ENCODE results near the gene MCMBP.
"Not testable (repeated sequence)": the region's sequence is repeated elsewhere in the genome, so short reads cannot be mapped to it uniquely, and the experiment has no call there.

MCMBP gene

GRCh38 chr10:119872610-119872859, at the start of gene MCMBP:
MCMBP (minus strand) TSS chr10:119872843; CDS start chr10:119872584, 259 bp downstream.
- Histone ChIP-seq H3K27me3 (replicated peaks; ENCODE audit: control insufficient read depth, insufficient read depth, low read length) (no peaks in the 10 kb centered on the region), H3K4me3 (ENCODE audit: low read length) (peak within 1 kb of the TSS; percentile 92), H3K36me3 (ENCODE audit: control insufficient read depth, insufficient read depth, low read length, severe bottlenecking) (no peaks in the 10 kb centered on the region), H3K4me1 (ENCODE audit: control insufficient read depth, insufficient read depth, low read length) (peaks cover 21% of the 10 kb centered on the region), H3K9ac (ENCODE audit: low read length) (peak within 1 kb of the TSS; percentile 98), H3K9me3 (ENCODE audit: control insufficient read depth, low read length) (no peaks in the 10 kb centered on the region)
- DNase-seq (ENCODE audit: low read depth): no peak

- Histone ChIP-seq H3K9ac (ENCODE audit: low read length) (no peak overlapping the region), H3K27me3 (replicated peaks; ENCODE audit: control insufficient read depth, insufficient read depth, low read length) (no peaks in the 10 kb centered on the region), H3K9me3 (ENCODE audit: control insufficient read depth, low read length) (no peaks in the 10 kb centered on the region), H3K4me1 (ENCODE audit: control insufficient read depth, insufficient read depth, low read length) (no peaks in the 10 kb centered on the region), H3K36me3 (ENCODE audit: control insufficient read depth, insufficient read depth, low read length, severe bottlenecking) (peaks cover 97% of the 10 kb centered on the region), H3K4me3 (ENCODE audit: low read length) (no peak overlapping the region)
- no peak for DNase-seq (ENCODE audit: low read depth)
Measured at GRCh38 chr10:119919826-119920225, 47.2 kb upstream of the MCMBP start.

GRCh38 chr10:119919271-119919670, 46.6 kb upstream of the MCMBP start:
- peak; percentile 53 for DNase-seq (ENCODE audit: low read depth)
- no peaks in the 10 kb centered on the region for H3K9me3 ChIP-seq (ENCODE audit: control insufficient read depth, low read length)
- no peak overlapping the region for H3K4me3 ChIP-seq (ENCODE audit: low read length)
- H3K36me3 ChIP-seq (ENCODE audit: control insufficient read depth, insufficient read depth, low read length, severe bottlenecking): peaks cover 97% of the 10 kb centered on the region
- no peak overlapping the region for H3K9ac ChIP-seq (ENCODE audit: low read length)
- H3K27me3 ChIP-seq (replicated peaks; ENCODE audit: control insufficient read depth, insufficient read depth, low read length): no peaks in the 10 kb centered on the region
- H3K4me1 ChIP-seq (ENCODE audit: control insufficient read depth, insufficient read depth, low read length): no peaks in the 10 kb centered on the region

- H3K27me3 ChIP-seq (replicated peaks; ENCODE audit: control insufficient read depth, insufficient read depth, low read length): no peaks in the 10 kb centered on the region
- no peak overlapping the region for H3K4me3 ChIP-seq (ENCODE audit: low read length)
- H3K9me3 ChIP-seq (ENCODE audit: control insufficient read depth, low read length): no peaks in the 10 kb centered on the region
- DNase-seq (ENCODE audit: low read depth): peak; percentile 36
- peaks cover 99% of the 10 kb centered on the region for H3K36me3 ChIP-seq (ENCODE audit: control insufficient read depth, insufficient read depth, low read length, severe bottlenecking)
- no peak overlapping the region for H3K9ac ChIP-seq (ENCODE audit: low read length)
- H3K4me1 ChIP-seq (ENCODE audit: control insufficient read depth, insufficient read depth, low read length): no peaks in the 10 kb centered on the region
Measured at GRCh38 chr10:119917777-119918176, 45.1 kb upstream of the MCMBP start.

- H3K36me3 ChIP-seq (ENCODE audit: control insufficient read depth, insufficient read depth, low read length, severe bottlenecking): peaks cover 93% of the 10 kb centered on the region
Measured at GRCh38 chr10:119910689-119911088, 38.0 kb upstream of the MCMBP start.

GRCh38 chr10:119908166-119908565, 35.5 kb upstream of the MCMBP start:
- DNase-seq (ENCODE audit: low read depth): no peak
- no peak overlapping the region for H3K9ac ChIP-seq (ENCODE audit: low read length)
- H3K9me3 ChIP-seq (ENCODE audit: control insufficient read depth, low read length): no peaks in the 10 kb centered on the region
- H3K27me3 ChIP-seq (replicated peaks; ENCODE audit: control insufficient read depth, insufficient read depth, low read length): no peaks in the 10 kb centered on the region
- H3K4me3 ChIP-seq (ENCODE audit: low read length): no peak overlapping the region
- H3K4me1 ChIP-seq (ENCODE audit: control insufficient read depth, insufficient read depth, low read length): peaks cover 5% of the 10 kb centered on the region
- H3K36me3 ChIP-seq (ENCODE audit: control insufficient read depth, insufficient read depth, low read length, severe bottlenecking): peaks cover 94% of the 10 kb centered on the region

More at GRCh38 chr10:119910689-119911088, 38.0 kb upstream of the MCMBP start:
- peaks cover 5% of the 10 kb centered on the region for H3K4me1 ChIP-seq (ENCODE audit: control insufficient read depth, insufficient read depth, low read length)
- no peak overlapping the region for H3K4me3 ChIP-seq (ENCODE audit: low read length)
- no peaks in the 10 kb centered on the region for H3K27me3 ChIP-seq (replicated peaks; ENCODE audit: control insufficient read depth, insufficient read depth, low read length)
- H3K9ac ChIP-seq (ENCODE audit: low read length): no peak overlapping the region
- H3K9me3 ChIP-seq (ENCODE audit: control insufficient read depth, low read length): no peaks in the 10 kb centered on the region
- DNase-seq (ENCODE audit: low read depth): no peak

- not testable (repeated sequence) for H3K4me3 ChIP-seq (ENCODE audit: low read length); H3K9ac ChIP-seq (ENCODE audit: low read length); H3K9me3 ChIP-seq (ENCODE audit: control insufficient read depth, low read length); H3K4me1 ChIP-seq (ENCODE audit: control insufficient read depth, insufficient read depth, low read length); H3K27me3 ChIP-seq (replicated peaks; ENCODE audit: control insufficient read depth, insufficient read depth, low read length); DNase-seq (ENCODE audit: low read depth)
- peaks cover 94% of the 10 kb centered on the region for H3K36me3 ChIP-seq (ENCODE audit: control insufficient read depth, insufficient read depth, low read length, severe bottlenecking)
Measured at GRCh38 chr10:119907695-119908094, 35.1 kb upstream of the MCMBP start.

- DNase-seq (ENCODE audit: low read depth): no peak
- Histone ChIP-seq H3K4me1 (ENCODE audit: control insufficient read depth, insufficient read depth, low read length) (peaks cover 5% of the 10 kb centered on the region), H3K9ac (ENCODE audit: low read length) (no peak overlapping the region), H3K36me3 (ENCODE audit: control insufficient read depth, insufficient read depth, low read length, severe bottlenecking) (peaks cover 69% of the 10 kb centered on the region), H3K27me3 (replicated peaks; ENCODE audit: control insufficient read depth, insufficient read depth, low read length) (no peaks in the 10 kb centered on the region), H3K9me3 (ENCODE audit: control insufficient read depth, low read length) (no peaks in the 10 kb centered on the region), H3K4me3 (ENCODE audit: low read length) (no peak overlapping the region)
Measured at GRCh38 chr10:119903946-119904666, 31.5 kb upstream of the MCMBP start.

- no peak overlapping the region for H3K9ac ChIP-seq (ENCODE audit: low read length)
- H3K9me3 ChIP-seq (ENCODE audit: control insufficient read depth, low read length): no peaks in the 10 kb centered on the region
- no peak for DNase-seq (ENCODE audit: low read depth)
- no peaks in the 10 kb centered on the region for H3K27me3 ChIP-seq (replicated peaks; ENCODE audit: control insufficient read depth, insufficient read depth, low read length)
- peaks cover 36% of the 10 kb centered on the region for H3K4me1 ChIP-seq (ENCODE audit: control insufficient read depth, insufficient read depth, low read length)
- H3K4me3 ChIP-seq (ENCODE audit: low read length): no peak overlapping the region
- H3K36me3 ChIP-seq (ENCODE audit: control insufficient read depth, insufficient read depth, low read length, severe bottlenecking): peaks cover 31% of the 10 kb centered on the region
Measured at GRCh38 chr10:119898577-119898976, 25.9 kb upstream of the MCMBP start.

GRCh38 chr10:119896937-119897770, 24.5 kb upstream of the MCMBP start:
- H3K36me3 ChIP-seq (ENCODE audit: control insufficient read depth, insufficient read depth, low read length, severe bottlenecking): peaks cover 19% of the 10 kb centered on the region
- H3K4me3 ChIP-seq (ENCODE audit: low read length): peak overlapping the region; percentile 71
- peak; percentile 49 for DNase-seq (ENCODE audit: low read depth)
- no peaks in the 10 kb centered on the region for H3K27me3 ChIP-seq (replicated peaks; ENCODE audit: control insufficient read depth, insufficient read depth, low read length)
- H3K9me3 ChIP-seq (ENCODE audit: control insufficient read depth, low read length): no peaks in the 10 kb centered on the region
- H3K9ac ChIP-seq (ENCODE audit: low read length): peak overlapping the region; percentile 41
- peaks cover 36% of the 10 kb centered on the region for H3K4me1 ChIP-seq (ENCODE audit: control insufficient read depth, insufficient read depth, low read length)

- Histone ChIP-seq H3K9me3 (ENCODE audit: control insufficient read depth, low read length) (no peaks in the 10 kb centered on the region), H3K9ac (ENCODE audit: low read length) (peak overlapping the region; percentile 41), H3K36me3 (ENCODE audit: control insufficient read depth, insufficient read depth, low read length, severe bottlenecking) (peaks cover 17% of the 10 kb centered on the region), H3K27me3 (replicated peaks; ENCODE audit: control insufficient read depth, insufficient read depth, low read length) (no peaks in the 10 kb centered on the region), H3K4me1 (ENCODE audit: control insufficient read depth, insufficient read depth, low read length) (peaks cover 36% of the 10 kb centered on the region), H3K4me3 (ENCODE audit: low read length) (peak overlapping the region; percentile 71)
- DNase-seq (ENCODE audit: low read depth): peak; percentile 83
Measured at GRCh38 chr10:119896061-119896655, 23.5 kb upstream of the MCMBP start.

Measured in adipocyte (in vitro differentiated cells).